ENCODE results near the gene INPP5A. TPM values are rescaled to one million over a fixed set of nuclear protein-coding genes. Genes with fewer than 3 reads are reported as not detected.

Gene INPP5A
- total and polyA plus RNA-seq, 4 donors: 12.4 to 39.9 (median 28.2) TPM

DNA sequence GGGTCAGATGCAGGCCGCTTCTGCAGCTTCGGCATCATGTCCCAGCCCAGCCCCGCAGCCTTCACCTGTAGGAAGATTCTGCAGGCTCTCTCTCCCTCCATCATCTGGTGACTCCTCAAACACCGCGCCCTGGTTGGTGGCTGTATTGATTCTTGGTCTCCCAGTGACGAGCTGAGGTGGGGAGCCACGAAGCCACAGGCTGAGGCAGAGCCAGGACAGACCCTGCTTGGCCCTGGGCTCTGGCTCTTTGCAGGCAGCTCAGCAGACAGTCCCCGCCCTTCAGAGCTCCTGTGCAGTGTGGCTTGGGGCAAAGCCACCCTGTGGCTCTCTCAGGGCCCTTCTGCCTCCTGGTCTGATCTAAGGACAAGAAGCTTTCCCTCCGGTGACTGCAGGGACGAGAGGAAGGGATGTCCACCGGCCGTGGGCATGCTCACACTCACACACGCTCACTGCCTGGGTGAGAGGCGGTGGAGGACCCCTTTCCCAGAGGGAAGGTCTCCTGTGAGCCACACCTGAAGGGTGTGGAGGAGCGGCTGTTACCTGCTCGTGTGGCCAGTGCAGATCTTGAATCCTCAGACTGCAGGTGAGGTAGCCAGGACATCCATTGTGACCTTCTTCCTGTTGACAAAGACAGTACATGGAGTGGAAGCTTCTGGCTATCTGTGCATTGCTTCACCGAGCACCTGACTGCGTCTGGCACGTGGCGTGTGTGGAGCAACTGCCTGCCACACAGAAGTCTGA, 79.6 kb downstream of the INPP5A start:
- peaks cover 0 to 6% (median 0%) of the 10 kb centered on the region in 4 donors for H3K36me3 ChIP-seq (ENCODE audit: control insufficient read depth in 4 of 4, insufficient read depth in 4 of 4, low read length in 4 of 4)
- H3K27me3 ChIP-seq (ENCODE audit: control insufficient read depth in 3 of 3, insufficient read depth in 3 of 3, low read length in 2 of 3): no peaks in the 10 kb centered on the region
- no peak overlapping the region for H3K4me3 ChIP-seq
- ATAC-seq (ENCODE audit: insufficient read depth, low FRiP score) (no peak), DNase-seq (no peak)
- peaks cover 0 to 9% (median 0%) of the 10 kb centered on the region in 5 donors for H3K4me1 ChIP-seq (ENCODE audit: control insufficient read depth in 5 of 5, insufficient read depth in 5 of 5, low read length in 5 of 5)
- TF ChIP-seq, protein P1, sequence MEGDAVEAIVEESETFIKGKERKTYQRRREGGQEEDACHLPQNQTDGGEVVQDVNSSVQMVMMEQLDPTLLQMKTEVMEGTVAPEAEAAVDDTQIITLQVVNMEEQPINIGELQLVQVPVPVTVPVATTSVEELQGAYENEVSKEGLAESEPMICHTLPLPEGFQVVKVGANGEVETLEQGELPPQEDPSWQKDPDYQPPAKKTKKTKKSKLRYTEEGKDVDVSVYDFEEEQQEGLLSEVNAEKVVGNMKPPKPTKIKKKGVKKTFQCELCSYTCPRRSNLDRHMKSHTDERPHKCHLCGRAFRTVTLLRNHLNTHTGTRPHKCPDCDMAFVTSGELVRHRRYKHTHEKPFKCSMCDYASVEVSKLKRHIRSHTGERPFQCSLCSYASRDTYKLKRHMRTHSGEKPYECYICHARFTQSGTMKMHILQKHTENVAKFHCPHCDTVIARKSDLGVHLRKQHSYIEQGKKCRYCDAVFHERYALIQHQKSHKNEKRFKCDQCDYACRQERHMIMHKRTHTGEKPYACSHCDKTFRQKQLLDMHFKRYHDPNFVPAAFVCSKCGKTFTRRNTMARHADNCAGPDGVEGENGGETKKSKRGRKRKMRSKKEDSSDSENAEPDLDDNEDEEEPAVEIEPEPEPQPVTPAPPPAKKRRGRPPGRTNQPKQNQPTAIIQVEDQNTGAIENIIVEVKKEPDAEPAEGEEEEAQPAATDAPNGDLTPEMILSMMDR (IDR thresholded peaks at IDR 0.05; ENCODE audit: control extremely low read depth, extremely low read depth): no peak
- H3K9me3 ChIP-seq (ENCODE audit: control insufficient read depth in 4 of 4, insufficient read depth in 3 of 4, low read length in 3 of 4): peaks cover 0 to 7% (median 1%) of the 10 kb centered on the region in 4 donors
- 88 to 90% methylated on average over 20 of the region's 20 CpGs for WGBS, 2 donors
- H3K9ac ChIP-seq (ENCODE audit: insufficient read depth in 1 of 2, low read length in 2 of 2): no peak overlapping the region
- H3K27ac ChIP-seq (ENCODE audit: low read depth in 1 of 2, low read length in 1 of 2): no peak overlapping the region

DNA sequence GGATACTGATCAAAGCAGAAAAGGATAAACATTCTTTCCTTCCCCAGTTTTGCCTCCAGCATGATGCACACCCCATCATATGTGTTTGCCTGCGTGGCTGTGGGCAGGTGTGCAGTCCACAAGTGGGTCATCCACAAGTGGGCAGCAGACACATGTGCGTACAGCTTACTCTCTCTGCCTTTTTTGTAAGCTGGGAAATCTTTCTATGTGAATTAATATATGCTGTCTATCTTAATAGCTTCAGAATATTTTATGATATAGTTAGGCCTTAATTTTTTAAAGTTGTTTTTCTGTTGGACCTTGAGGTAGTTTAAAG, 80.1 kb downstream of the INPP5A start:
- no peak overlapping the region for H3K27ac ChIP-seq (ENCODE audit: low read depth in 1 of 2, low read length in 1 of 2)
- no peak overlapping the region for H3K4me3 ChIP-seq
- DNase-seq: no peak
- peaks cover 0 to 6% (median 0%) of the 10 kb centered on the region in 5 donors for H3K4me1 ChIP-seq (ENCODE audit: control insufficient read depth in 5 of 5, insufficient read depth in 5 of 5, low read length in 5 of 5)
- no peak for ATAC-seq (ENCODE audit: insufficient read depth, low FRiP score)
- 98% methylated on average over 2 of the region's 2 CpGs for WGBS, 2 donors
- TF ChIP-seq, protein P1 (IDR thresholded peaks at IDR 0.05; ENCODE audit: control extremely low read depth, extremely low read depth): no peak
- peaks cover 0 to 6% (median 0%) of the 10 kb centered on the region in 4 donors for H3K36me3 ChIP-seq (ENCODE audit: control insufficient read depth in 4 of 4, insufficient read depth in 4 of 4, low read length in 4 of 4)
- no peaks in the 10 kb centered on the region for H3K27me3 ChIP-seq (ENCODE audit: control insufficient read depth in 3 of 3, insufficient read depth in 3 of 3, low read length in 2 of 3)
- no peak overlapping the region for H3K9ac ChIP-seq (ENCODE audit: insufficient read depth in 1 of 2, low read length in 2 of 2)
- H3K9me3 ChIP-seq (ENCODE audit: control insufficient read depth in 4 of 4, insufficient read depth in 3 of 4, low read length in 3 of 4): peaks cover 0 to 7% (median 1%) of the 10 kb centered on the region in 4 donors

DNA sequence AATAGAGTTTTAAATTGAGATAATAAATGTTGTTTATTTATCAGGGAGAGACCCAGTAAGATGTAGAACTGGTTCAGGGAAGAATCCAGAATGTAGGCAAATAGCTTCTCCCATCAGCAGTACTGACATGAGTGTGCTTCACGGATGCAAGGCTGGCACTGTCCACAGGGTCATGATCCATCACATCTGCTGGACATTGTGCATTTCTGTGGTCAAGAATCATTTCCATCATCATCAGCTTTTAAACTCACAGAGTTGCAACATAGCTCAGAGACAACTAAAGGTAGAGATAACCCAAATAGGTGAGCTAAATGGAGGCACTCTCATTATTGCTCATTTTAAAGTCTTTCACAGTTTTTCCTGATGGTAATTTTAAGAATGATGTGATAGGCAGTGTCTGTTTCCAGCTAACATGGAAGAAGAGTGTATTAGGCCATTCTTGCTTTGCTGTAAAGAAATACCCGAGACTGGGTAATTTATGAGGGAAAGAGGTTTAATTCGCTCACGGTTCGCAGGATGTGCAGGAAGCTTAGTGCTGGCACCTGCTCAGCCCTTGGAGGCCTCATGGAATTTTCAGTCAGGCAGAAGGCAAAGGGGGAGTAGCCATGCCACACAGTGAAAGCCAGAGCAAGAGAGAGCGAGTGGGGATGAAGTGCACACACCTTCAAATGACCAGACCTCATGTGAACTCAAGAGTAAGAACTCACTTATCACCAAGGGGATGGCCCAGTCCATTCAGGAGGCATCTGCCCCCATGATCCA, 80.8 kb downstream of the INPP5A start:
- H3K36me3 ChIP-seq (ENCODE audit: control insufficient read depth in 4 of 4, insufficient read depth in 4 of 4, low read length in 4 of 4): peaks cover 0 to 6% (median 0%) of the 10 kb centered on the region in 4 donors
- no peak overlapping the region for H3K9ac ChIP-seq (ENCODE audit: insufficient read depth in 1 of 2, low read length in 2 of 2)
- H3K4me3 ChIP-seq: no peak overlapping the region
- peaks cover 0 to 7% (median 1%) of the 10 kb centered on the region in 4 donors for H3K9me3 ChIP-seq (ENCODE audit: control insufficient read depth in 4 of 4, insufficient read depth in 3 of 4, low read length in 3 of 4)
- ATAC-seq (ENCODE audit: insufficient read depth, low FRiP score) (no peak), DNase-seq (no peak)
- H3K27me3 ChIP-seq (ENCODE audit: control insufficient read depth in 3 of 3, insufficient read depth in 3 of 3, low read length in 2 of 3): no peaks in the 10 kb centered on the region
- no peak overlapping the region for H3K27ac ChIP-seq (ENCODE audit: low read depth in 1 of 2, low read length in 1 of 2)
- WGBS, 2 donors: 84 to 93% methylated on average over 6 of the region's 6 CpGs
- TF ChIP-seq, protein P1 (IDR thresholded peaks at IDR 0.05; ENCODE audit: control extremely low read depth, extremely low read depth): no peak
- peaks cover 0 to 6% (median 0%) of the 10 kb centered on the region in 5 donors for H3K4me1 ChIP-seq (ENCODE audit: control insufficient read depth in 5 of 5, insufficient read depth in 5 of 5, low read length in 5 of 5)
